ENCODE data around the gene MARCHF10.

The MARCHF10 gene

GRCh38 chr17:62716834-62717588 lies 91.1 kb downstream of the MARCHF10 start:
- DNase-seq = no peak

GRCh38 chr17:62715882-62716390 lies 92.2 kb downstream of the MARCHF10 start:
- DNase-seq = no peak

GRCh38 chr17:62714016-62714777 lies 93.9 kb downstream of the MARCHF10 start:
- no peak for DNase-seq

- DNase-seq = no peak
Measured at GRCh38 chr17:62713086-62713881, 94.8 kb downstream of the MARCHF10 start.

GRCh38 chr17:62712171-62712581 lies 95.9 kb downstream of the MARCHF10 start:
- no peak for DNase-seq

GRCh38 chr17:62708587-62708986 lies 99.5 kb downstream of the MARCHF10 start:
- no peak for DNase-seq

- DNase-seq = no peak
Measured at GRCh38 chr17:62707425-62707739, 100.7 kb downstream of the MARCHF10 start.

- no peak for DNase-seq
Measured at GRCh38 chr17:62706598-62707424, 101.3 kb downstream of the MARCHF10 start.

GRCh38 chr17:62705778-62706597 lies 102.1 kb downstream of the MARCHF10 start:
- no peak for DNase-seq

- no peak for DNase-seq
Measured at GRCh38 chr17:62705156-62705777, 102.8 kb downstream of the MARCHF10 start.

GRCh38 chr17:62704381-62704971 lies 103.6 kb downstream of the MARCHF10 start:
- peak; percentile 42 for DNase-seq

- DNase-seq = peak; percentile 81
Measured at GRCh38 chr17:62703776-62704380, 104.2 kb downstream of the MARCHF10 start.

- no peak for DNase-seq
Measured at GRCh38 chr17:62703261-62703775, 104.8 kb downstream of the MARCHF10 start.

- no peak for DNase-seq
Measured at GRCh38 chr17:62702746-62703260, 105.3 kb downstream of the MARCHF10 start.

- no peak for DNase-seq
Measured at GRCh38 chr17:62701706-62702085, 106.4 kb downstream of the MARCHF10 start.

- no peak for DNase-seq
Measured at GRCh38 chr17:62700964-62701705, 107.0 kb downstream of the MARCHF10 start.

- peak; percentile 71 for DNase-seq
Measured at GRCh38 chr17:62698459-62698858, 109.7 kb downstream of the MARCHF10 start.

GRCh38 chr17:62696726-62697490 lies 111.2 kb downstream of the MARCHF10 start:
- DNase-seq = no peak
